ENCODE measurements around the gene TRIM65. TPM values are rescaled to one million over a fixed set of nuclear protein-coding genes. Genes with fewer than 3 reads are reported as not detected.
A peak's percentile ranks its signal among the peaks of the same experiment; 100 is the strongest.

The TRIM65 gene
- total and polyA plus RNA-seq, 2 of the 13 experiments (the other 11 are each of a cell fraction or from before 2014, with no cell fraction given) = 10.3 to 22.4 TPM

DNA sequence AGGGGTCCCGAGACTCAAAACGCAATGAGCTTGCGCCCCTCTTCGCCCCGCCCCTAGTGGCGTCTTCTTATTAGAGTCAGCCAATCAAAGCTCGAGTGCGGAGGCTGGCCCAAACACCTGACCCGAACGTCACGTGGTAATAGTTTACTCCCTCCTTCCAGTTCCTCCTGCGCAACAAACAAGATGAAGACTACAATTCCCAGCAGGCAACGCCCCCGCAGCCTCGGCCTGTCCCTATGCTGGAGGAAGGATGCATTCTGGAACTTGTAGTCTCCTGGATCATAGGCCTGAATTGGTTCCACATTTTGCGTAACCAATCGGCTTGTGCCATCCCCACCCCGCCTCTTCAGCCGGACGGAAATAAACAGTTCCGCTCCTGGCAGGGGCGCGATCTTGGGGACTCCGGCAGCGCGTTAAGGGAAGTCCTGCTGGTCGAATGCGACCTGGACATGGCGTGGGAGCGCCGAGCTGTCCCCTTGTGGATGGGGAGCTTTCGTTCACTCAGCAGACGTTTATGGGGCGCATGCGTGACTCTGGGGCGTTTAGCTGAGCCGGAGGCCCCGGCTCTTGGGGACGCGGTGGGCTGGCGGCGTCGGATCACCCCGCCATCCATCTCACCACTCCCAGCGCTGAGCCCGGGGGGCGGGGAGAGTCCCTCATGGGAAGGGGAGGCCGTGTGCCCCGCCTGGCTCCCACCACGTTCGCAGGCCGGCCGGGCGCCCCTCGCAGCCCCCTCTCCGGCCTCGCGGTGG, 41.3 kb downstream of the TRIM65 start, which contains the start of gene WBP2 (continued):
- TF ChIP-seq SMYD3 (CRISPR knock-in tag; IDR thresholded peaks at IDR 0.05) (no peak), MLLT10 (CRISPR knock-in tag; IDR thresholded peaks at IDR 0.05) (no peak), ZNF24 (IDR thresholded peaks at IDR 0.05) (no peak), ISL2 (CRISPR knock-in tag; IDR thresholded peaks at IDR 0.05) (peak; percentile 14), ZNF232 (CRISPR knock-in tag; IDR thresholded peaks at IDR 0.05; ENCODE audit: borderline replicate concordance) (peak; percentile 84; the same call in 1 of the 2 replicates), ZNF530 (CRISPR knock-in tag; IDR thresholded peaks at IDR 0.05; ENCODE audit: low read depth) (no peak), ZNF670 (CRISPR knock-in tag; IDR thresholded peaks at IDR 0.05; ENCODE audit: borderline replicate concordance) (peak; percentile 75; the same call in 1 of the 2 replicates), HHEX (CRISPR knock-in tag; IDR thresholded peaks at IDR 0.05) (no peak), HOXA3 (CRISPR knock-in tag; IDR thresholded peaks at IDR 0.05) (peak; percentile 60), ZNF672 (CRISPR knock-in tag; IDR thresholded peaks at IDR 0.05) (no peak), NR2F2 (IDR thresholded peaks at IDR 0.05; ENCODE audit: borderline replicate concordance, low read depth) (no peak), CHCHD3 (CRISPR knock-in tag; IDR thresholded peaks at IDR 0.05) (no peak; the same call in 1 of the 2 replicates), CBX5 (CRISPR knock-in tag; IDR thresholded peaks at IDR 0.05; ENCODE audit: borderline replicate concordance) (peak; percentile 75; the same call in 1 of the 2 replicates), ZNF589 (CRISPR knock-in tag; conservative IDR thresholded peaks at IDR 0.05) (0 out of 2 replicates have a peak, but pooled peaks have one; percentile 67), ZNF816 (CRISPR knock-in tag; IDR thresholded peaks at IDR 0.05; ENCODE audit: borderline replicate concordance) (peak; percentile 90), ARNTL (CRISPR knock-in tag; IDR thresholded peaks at IDR 0.05) (peak; percentile 94; the same call in 1 of the 2 replicates), KLF12 (CRISPR knock-in tag; IDR thresholded peaks at IDR 0.05; ENCODE audit: borderline replicate concordance) (peak; percentile 30), JDP2 (CRISPR knock-in tag; IDR thresholded peaks at IDR 0.05; ENCODE audit: borderline replicate concordance) (no peak), KAT2B (IDR thresholded peaks at IDR 0.05; ENCODE audit: borderline replicate concordance, low read depth, low read length) (no peak), DNMT3B (CRISPR knock-in tag; conservative IDR thresholded peaks at IDR 0.05) (0 out of 2 replicates have a peak, but pooled peaks have one; percentile 56)
- TF ChIP-seq, protein P1, sequence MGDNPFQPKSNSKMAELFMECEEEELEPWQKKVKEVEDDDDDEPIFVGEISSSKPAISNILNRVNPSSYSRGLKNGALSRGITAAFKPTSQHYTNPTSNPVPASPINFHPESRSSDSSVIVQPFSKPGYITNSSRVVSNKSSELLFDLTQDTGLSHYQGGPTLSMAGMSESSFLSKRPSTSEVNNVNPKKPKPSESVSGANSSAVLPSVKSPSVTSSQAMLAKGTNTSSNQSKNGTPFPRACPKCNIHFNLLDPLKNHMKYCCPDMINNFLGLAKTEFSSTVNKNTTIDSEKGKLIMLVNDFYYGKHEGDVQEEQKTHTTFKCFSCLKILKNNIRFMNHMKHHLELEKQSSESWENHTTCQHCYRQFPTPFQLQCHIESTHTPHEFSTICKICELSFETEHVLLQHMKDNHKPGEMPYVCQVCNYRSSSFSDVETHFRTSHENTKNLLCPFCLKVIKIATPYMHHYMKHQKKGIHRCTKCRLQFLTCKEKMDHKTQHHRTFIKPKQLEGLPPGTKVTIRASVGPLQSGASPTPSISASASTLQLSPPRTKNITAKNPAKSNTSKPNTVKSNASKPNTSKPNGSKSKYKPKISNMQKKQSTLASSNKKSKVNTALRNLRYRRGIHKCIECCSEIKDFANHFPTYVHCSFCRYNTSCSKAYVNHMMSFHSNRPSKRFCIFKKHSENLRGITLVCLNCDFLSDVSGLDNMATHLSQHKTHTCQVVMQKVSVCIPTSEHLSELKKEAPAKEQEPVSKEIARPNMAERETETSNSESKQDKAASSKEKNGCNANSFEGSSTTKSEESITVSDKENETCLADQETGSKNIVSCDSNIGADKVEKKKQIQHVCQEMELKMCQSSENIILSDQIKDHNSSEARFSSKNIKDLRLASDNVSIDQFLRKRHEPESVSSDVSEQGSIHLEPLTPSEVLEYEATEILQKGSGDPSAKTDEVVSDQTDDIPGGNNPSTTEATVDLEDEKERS (CRISPR knock-in tag; IDR thresholded peaks at IDR 0.05) = no peak
- TF ChIP-seq, protein P2, sequence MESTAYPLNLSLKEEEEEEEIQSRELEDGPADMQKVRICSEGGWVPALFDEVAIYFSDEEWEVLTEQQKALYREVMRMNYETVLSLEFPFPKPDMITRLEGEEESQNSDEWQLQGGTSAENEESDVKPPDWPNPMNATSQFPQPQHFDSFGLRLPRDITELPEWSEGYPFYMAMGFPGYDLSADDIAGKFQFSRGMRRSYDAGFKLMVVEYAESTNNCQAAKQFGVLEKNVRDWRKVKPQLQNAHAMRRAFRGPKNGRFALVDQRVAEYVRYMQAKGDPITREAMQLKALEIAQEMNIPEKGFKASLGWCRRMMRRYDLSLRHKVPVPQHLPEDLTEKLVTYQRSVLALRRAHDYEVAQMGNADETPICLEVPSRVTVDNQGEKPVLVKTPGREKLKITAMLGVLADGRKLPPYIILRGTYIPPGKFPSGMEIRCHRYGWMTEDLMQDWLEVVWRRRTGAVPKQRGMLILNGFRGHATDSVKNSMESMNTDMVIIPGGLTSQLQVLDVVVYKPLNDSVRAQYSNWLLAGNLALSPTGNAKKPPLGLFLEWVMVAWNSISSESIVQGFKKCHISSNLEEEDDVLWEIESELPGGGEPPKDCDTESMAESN (CRISPR knock-in tag; conservative IDR thresholded peaks at IDR 0.05) = peak; percentile 93
- TF ChIP-seq, protein P3, sequence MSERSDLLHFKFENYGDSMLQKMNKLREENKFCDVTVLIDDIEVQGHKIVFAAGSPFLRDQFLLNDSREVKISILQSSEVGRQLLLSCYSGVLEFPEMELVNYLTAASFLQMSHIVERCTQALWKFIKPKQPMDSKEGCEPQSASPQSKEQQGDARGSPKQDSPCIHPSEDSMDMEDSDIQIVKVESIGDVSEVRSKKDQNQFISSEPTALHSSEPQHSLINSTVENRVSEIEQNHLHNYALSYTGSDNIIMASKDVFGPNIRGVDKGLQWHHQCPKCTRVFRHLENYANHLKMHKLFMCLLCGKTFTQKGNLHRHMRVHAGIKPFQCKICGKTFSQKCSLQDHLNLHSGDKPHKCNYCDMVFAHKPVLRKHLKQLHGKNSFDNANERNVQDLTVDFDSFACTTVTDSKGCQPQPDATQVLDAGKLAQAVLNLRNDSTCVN (CRISPR knock-in tag; IDR thresholded peaks at IDR 0.05; ENCODE audit: borderline replicate concordance) = peak; percentile 56; the same call in 1 of the 2 replicates
- TF ChIP-seq, protein P4, sequence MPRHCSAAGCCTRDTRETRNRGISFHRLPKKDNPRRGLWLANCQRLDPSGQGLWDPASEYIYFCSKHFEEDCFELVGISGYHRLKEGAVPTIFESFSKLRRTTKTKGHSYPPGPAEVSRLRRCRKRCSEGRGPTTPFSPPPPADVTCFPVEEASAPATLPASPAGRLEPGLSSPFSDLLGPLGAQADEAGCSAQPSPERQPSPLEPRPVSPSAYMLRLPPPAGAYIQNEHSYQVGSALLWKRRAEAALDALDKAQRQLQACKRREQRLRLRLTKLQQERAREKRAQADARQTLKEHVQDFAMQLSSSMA (CRISPR knock-in tag; IDR thresholded peaks at IDR 0.05) = no peak

Measured in HepG2 (cell line).